GM18867 (cell line): ENCODE measurements around the gene TAS1R3.
A peak's percentile ranks its signal among the peaks of the same experiment; 100 is the strongest.

Experiments
- ATAC-seq: cut with Tn5 transposase; IDR thresholded peaks from one replicate; pipeline ENCODE4 v1.9.1; 2021; ENCODE audit warnings: mild to moderate bottlenecking, moderate library complexity; ENCODE audit not compliant: unreplicated experiment

The TAS1R3 gene

GRCh38 chr1:1335792-1336248 lies 4.7 kb downstream of the TAS1R3 start:
- no peak for ATAC-seq

GRCh38 chr1:1336446-1336845 lies 5.4 kb downstream of the TAS1R3 start:
- ATAC-seq: no peak

GRCh38 chr1:1336931-1337792 lies 6.1 kb downstream of the TAS1R3 start:
- no peak for ATAC-seq

GRCh38 chr1:1337793-1338147 lies 6.7 kb downstream of the TAS1R3 start:
- ATAC-seq: no peak

GRCh38 chr1:1338278-1338677 lies 7.2 kb downstream of the TAS1R3 start:
- no peak for ATAC-seq

GRCh38 chr1:1340185-1340584 lies 9.1 kb downstream of the TAS1R3 start:
- ATAC-seq: no peak

GRCh38 chr1:1340791-1341548 lies 9.9 kb downstream of the TAS1R3 start:
- no peak for ATAC-seq

GRCh38 chr1:1341549-1342021 lies 10.5 kb downstream of the TAS1R3 start:
- no peak for ATAC-seq

- ATAC-seq: no peak
Measured at GRCh38 chr1:1342061-1342562, 11.0 kb downstream of the TAS1R3 start.

GRCh38 chr1:1342584-1343115 lies 11.6 kb downstream of the TAS1R3 start:
- no peak for ATAC-seq

- ATAC-seq: no peak
Measured at GRCh38 chr1:1343811-1344421, 12.8 kb downstream of the TAS1R3 start.

- no peak for ATAC-seq
Measured at GRCh38 chr1:1344655-1345361, 13.7 kb downstream of the TAS1R3 start.

GRCh38 chr1:1345384-1345783 lies 14.3 kb downstream of the TAS1R3 start:
- ATAC-seq: no peak

GRCh38 chr1:1345860-1346500 lies 14.9 kb downstream of the TAS1R3 start:
- no peak for ATAC-seq

- no peak for ATAC-seq
Measured at GRCh38 chr1:1346501-1346890, 15.4 kb downstream of the TAS1R3 start.

- ATAC-seq: no peak
Measured at GRCh38 chr1:1347026-1347595, 16.0 kb downstream of the TAS1R3 start.

- no peak for ATAC-seq
Measured at GRCh38 chr1:1347663-1348419, 16.8 kb downstream of the TAS1R3 start.

- ATAC-seq: peak; percentile 4
Measured at GRCh38 chr1:1348420-1349255, 17.6 kb downstream of the TAS1R3 start.
